Stimulated activated CD4-positive, alpha-beta T cell treated with anti-CD3 and anti-CD28 coated beads, Interleukin-2, amount 100 ng/mL, for 48 hours (primary cell): ENCODE measurements around the gene CLECL1.
"Not testable (repeated sequence)": the region's sequence is repeated elsewhere in the genome, so short reads cannot be mapped to it uniquely, and the experiment has no call there.

Experiments used
- DNase-seq, 2 donors: peaks; one replicate each; pipeline ENCODE4 v3.0.0-alpha.2; 2020

The CLECL1 gene

DNA sequence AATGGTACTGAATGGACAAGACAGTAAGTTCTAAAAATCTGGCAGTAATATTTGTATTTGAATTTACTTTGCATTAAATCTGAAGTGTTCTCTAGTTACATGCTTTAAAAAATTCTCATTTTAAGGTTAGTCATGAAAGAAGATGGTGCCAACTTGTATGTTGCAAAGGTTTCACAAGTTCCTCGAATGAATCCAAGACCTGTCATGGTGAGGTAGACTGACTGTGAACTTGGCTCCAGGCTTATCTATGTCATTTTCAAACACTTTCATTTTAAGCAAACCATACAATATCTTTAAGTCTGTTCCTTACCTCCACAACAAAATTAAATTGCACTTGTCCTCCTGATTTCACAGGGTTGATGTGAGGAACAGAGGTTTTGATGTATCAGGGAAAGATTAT is 40.0 kb downstream of the CLECL1 start:
- no peak for DNase-seq

DNA sequence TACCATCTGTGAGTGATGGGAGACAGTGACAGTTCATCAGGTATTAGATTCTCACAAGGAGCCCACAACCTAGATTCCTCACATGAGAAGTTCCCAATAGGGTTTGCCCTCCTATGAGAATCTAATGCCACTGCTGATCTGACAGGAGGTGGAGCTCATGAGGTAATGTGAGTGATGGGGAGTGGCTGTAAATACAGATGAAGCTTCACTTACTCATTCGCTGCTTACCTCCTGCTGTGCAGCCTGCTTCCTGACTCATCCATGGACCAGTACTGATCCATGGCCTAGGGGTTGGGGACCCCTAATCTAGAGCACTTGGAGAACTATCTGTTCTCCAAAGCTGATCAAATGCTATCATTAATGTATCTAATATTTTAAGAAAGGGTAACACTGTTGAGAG is 45.7 kb downstream of the CLECL1 start:
- no peak for DNase-seq

DNA sequence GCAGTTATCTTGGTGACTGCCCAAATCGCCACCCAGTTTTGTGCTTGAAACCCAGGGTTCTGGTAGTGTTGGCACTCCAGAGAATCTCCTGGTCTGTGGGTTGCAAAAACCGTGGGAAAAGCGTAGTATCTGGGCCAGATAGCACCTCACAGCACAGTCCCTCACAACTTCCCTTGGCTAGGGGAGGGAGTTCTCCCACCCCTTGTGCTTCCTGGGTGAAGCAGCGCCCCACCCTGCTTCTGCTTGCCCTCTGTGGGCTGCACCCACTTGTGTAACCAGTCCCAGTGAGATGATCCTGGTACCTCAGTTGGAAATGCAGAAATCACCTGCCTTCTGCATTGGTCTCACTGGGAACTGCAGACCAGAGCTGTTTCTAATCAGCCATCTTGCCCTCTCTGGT is 47.0 kb downstream of the CLECL1 start:
- no peak for DNase-seq

DNA sequence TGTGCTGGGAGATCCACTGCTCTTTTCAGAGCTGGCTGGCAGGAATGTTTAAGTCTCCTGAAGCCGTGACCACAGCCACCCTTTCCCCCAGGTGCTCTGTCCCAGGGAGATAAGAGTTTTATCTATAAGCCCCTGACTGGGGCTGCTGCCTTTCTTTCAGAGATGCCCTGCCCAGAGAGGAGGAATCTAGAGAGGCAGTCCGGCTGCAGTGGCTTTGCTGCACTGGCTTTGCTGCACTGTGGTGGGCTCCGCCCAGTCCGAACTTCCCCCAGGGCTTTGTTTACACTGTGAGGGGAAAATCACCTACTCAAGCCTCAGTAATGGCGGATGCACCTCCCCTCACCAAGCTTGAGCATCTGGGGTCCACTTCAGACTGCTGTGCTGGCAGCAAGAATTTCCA is 47.5 kb downstream of the CLECL1 start:
- not testable (repeated sequence) for DNase-seq

DNA sequence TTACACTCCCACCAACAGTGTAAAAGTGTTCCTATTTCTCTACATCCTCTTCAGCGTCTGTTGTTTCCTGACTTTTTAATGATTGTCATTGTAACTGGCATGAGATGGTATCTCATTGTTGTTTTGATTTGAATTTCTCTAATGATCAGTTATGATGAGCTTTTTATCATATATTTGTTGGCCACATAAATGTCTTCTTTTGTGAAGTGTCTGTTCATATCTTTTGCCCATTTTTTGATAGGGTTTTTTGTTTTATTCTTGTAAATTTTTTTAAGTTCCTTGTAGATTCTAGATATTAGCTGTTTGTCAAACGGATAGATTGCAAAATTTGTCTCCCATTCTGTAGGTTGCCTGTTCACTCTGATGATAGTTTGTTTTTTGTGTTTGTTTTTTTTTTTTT is 49.9 kb downstream of the CLECL1 start:
- not testable (repeated sequence) for DNase-seq

DNA sequence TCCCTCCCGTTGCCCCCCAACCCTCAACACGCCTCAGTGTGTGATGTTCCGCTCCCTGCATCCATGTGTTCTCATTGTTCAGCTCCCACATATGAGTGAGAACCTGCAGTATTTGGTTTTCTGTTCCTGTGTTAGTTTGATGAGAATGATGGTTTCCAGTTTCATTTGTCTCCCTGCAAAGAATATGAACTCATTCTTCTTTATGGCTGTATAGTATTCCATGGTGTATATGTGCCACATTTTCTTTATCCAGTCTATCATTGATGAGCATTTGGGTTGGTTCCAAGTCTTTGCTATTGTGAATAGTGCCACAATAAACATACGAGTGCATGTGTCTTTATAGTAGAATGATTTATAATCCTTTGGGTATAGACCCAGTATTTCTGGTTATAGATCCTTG is 50.4 kb downstream of the CLECL1 start:
- DNase-seq = not testable (repeated sequence)

DNA sequence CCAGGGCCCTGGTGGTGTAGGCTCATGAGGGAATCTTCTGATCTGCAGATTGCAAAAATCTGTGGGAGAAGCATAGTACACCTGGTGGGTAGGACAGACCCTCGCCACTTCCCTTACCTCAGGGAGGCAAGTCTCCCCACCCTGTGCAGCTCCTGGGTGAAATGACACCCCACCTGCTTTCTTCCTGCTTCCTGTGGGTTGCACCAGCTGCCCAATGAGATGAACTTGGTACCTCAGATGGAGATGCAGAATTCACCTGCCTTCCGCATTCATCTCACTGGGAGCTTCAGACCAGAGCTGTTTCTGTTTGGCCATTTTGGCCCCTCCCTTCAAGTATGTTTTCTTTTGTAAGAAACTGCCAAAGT is 58.7 kb downstream of the CLECL1 start:
- DNase-seq = no peak

DNA sequence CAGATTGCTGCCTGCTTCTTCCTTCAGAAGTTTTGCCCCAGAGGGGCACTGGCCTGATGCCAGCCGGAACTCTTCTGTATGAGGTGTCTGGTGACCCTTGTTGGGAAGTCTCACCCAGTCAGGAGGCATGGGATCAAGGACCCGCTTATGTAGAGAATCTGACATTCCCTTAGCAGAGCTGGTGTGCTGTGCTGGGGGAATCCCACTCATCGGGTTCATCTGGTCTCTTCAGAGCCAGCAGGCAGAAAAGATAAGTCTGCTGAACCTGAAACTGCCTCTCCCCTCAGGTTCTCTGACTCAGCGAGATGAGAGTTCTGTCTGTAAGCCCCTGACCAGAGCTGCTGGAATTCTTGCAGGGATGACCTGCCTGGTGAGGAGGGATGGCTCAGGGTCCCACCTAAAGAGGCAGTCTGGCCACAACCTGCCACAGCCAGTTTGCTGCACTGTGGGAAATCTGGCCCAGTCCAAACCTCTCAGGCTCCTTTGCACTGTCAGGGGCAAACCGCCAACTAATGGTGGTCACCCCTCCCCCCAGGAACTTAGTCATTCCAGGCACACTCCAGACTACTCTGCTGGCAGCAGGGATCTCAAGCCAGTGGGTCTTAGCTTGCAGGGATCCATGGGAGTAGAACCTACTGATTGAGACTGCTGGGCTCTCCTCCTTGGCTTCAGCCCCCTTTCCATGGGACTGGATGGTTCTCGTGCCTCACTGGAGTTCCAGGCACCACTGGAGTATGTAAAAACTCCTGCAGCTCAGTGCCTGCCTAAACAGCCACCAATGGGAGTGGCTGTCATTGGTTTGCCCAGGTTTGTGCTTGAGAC is 59.3 kb downstream of the CLECL1 start:
- peak; percentile 59 to 63 for DNase-seq
